Activated CD4-positive, CD25-positive, alpha-beta regulatory T cell treated with anti-CD3 and anti-CD28 coated beads, Interleukin-2, amount 50 U/mL, for 72 hours (primary cell): Measurements from ENCODE around the gene SMARCB1.

Experiments used
- DNase-seq: peaks from one replicate; pipeline ENCODE4 v3.0.0; 2021

Gene SMARCB1

GRCh38 chr22:23763579-23763945 lies 23.2 kb upstream of the SMARCB1 start:
- DNase-seq, result peak; percentile 59

GRCh38 chr22:23763954-23764353 lies 22.8 kb upstream of the SMARCB1 start:
- DNase-seq, result no peak

GRCh38 chr22:23764899-23765881 lies 21.6 kb upstream of the SMARCB1 start:
- DNase-seq, result no peak

- no peak for DNase-seq
Observed at GRCh38 chr22:23767303-23767672, 19.5 kb upstream of the SMARCB1 start.

GRCh38 chr22:23767673-23768548 lies 18.9 kb upstream of the SMARCB1 start, which contains the start of gene CHCHD10:
CHCHD10 (minus strand) TSS chr22:23767972; CDS start chr22:23767874, 98 bp downstream.
- DNase-seq, result peak; percentile 83

- DNase-seq, result no peak
Observed at GRCh38 chr22:23769321-23769965, 17.3 kb upstream of the SMARCB1 start.

- no peak for DNase-seq
Observed at GRCh38 chr22:23772315-23772648, 14.5 kb upstream of the SMARCB1 start.

GRCh38 chr22:23772649-23773473 lies 13.9 kb upstream of the SMARCB1 start, which contains the start of gene MMP11:
MMP11 (plus strand) TSS chr22:23772849; CDS start chr22:23772871, 22 bp downstream.
- DNase-seq, result peak; percentile 52

- DNase-seq, result no peak
Observed at GRCh38 chr22:23773483-23774113, 13.2 kb upstream of the SMARCB1 start.

- no peak for DNase-seq
Observed at GRCh38 chr22:23774114-23774921, 12.4 kb upstream of the SMARCB1 start.

- DNase-seq, result no peak
Observed at GRCh38 chr22:23774922-23775436, 11.8 kb upstream of the SMARCB1 start.

- no peak for DNase-seq
Observed at GRCh38 chr22:23775779-23776375, 10.9 kb upstream of the SMARCB1 start.

GRCh38 chr22:23777776-23778576 lies 8.8 kb upstream of the SMARCB1 start:
- no peak for DNase-seq

GRCh38 chr22:23778577-23778900 lies 8.2 kb upstream of the SMARCB1 start:
- no peak for DNase-seq

- DNase-seq, result no peak
Observed at GRCh38 chr22:23779083-23779482, 7.7 kb upstream of the SMARCB1 start.

- no peak for DNase-seq
Observed at GRCh38 chr22:23779731-23780130, 7.0 kb upstream of the SMARCB1 start.

- no peak for DNase-seq
Observed at GRCh38 chr22:23780146-23780748, 6.5 kb upstream of the SMARCB1 start.

- DNase-seq, result no peak
Observed at GRCh38 chr22:23781065-23781464, 5.7 kb upstream of the SMARCB1 start.
